Measurements from ENCODE around the gene NMB.

The NMB gene

DNA sequence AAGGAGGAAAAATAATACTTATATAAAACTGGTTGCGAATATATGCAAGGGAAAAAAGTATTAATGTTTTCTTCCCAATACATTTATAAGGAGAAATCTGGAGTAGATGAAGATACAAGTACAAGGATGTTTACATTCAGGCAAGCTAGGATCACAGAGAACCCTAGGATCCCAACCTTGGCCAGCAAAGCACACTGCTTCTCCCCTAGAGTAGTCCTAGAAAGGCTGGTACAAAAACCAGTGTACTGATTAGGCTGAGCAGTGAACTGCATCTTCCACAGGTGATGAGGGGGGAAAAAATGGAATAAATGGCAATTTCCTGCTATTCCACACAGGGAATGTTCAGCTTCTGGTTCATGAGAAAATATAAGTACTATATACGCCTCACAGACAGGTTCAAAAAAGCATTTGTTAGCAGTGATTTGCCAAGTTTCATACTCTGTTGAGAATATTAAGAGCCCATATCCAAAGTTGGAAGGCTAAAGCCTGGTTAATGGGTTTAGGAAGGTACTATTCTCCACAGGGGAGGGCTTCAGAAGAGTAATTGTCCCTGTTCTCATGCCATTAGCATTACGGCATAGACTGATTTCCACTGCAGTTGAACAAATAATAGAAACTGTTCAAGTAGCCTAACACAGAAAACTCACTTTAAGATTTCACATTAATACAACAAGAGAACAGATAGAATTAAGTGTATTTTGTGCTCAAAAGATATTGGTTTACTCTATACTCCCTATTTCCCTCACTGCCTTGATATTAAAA lies 10.4 kb upstream of the NMB start:
- H3K4me3 ChIP-seq: no peak overlapping the region
- no peak overlapping the region for H3K27ac ChIP-seq
- TF ChIP-seq, protein P1, sequence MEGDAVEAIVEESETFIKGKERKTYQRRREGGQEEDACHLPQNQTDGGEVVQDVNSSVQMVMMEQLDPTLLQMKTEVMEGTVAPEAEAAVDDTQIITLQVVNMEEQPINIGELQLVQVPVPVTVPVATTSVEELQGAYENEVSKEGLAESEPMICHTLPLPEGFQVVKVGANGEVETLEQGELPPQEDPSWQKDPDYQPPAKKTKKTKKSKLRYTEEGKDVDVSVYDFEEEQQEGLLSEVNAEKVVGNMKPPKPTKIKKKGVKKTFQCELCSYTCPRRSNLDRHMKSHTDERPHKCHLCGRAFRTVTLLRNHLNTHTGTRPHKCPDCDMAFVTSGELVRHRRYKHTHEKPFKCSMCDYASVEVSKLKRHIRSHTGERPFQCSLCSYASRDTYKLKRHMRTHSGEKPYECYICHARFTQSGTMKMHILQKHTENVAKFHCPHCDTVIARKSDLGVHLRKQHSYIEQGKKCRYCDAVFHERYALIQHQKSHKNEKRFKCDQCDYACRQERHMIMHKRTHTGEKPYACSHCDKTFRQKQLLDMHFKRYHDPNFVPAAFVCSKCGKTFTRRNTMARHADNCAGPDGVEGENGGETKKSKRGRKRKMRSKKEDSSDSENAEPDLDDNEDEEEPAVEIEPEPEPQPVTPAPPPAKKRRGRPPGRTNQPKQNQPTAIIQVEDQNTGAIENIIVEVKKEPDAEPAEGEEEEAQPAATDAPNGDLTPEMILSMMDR (IDR thresholded peaks at IDR 0.05): no peak
- DNase-seq (ENCODE audit: low spot score): no peak

DNA sequence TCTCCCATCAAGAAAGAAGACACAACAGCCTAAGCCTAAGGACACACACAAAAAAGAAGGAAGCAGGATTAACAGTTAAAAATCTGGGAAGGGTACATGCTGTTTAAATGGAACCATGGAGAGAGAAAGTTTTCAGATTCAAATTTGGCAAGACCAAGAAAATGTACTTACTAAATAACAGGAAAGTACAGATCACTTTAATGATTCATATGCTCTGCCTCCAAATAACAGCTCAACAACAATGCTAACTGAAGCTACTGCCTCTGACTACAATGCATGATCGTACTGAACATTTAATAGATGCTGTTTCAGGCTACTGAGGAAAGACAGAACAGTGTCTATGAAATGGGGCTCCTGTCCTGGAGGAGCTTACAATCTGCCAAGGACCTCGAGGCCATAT lies 8.4 kb upstream of the NMB start:
- Histone ChIP-seq H3K4me3 (no peak overlapping the region), H3K27ac (no peak overlapping the region)
- no peak for DNase-seq (ENCODE audit: low spot score)
- TF ChIP-seq, protein P1 (IDR thresholded peaks at IDR 0.05): no peak

DNA sequence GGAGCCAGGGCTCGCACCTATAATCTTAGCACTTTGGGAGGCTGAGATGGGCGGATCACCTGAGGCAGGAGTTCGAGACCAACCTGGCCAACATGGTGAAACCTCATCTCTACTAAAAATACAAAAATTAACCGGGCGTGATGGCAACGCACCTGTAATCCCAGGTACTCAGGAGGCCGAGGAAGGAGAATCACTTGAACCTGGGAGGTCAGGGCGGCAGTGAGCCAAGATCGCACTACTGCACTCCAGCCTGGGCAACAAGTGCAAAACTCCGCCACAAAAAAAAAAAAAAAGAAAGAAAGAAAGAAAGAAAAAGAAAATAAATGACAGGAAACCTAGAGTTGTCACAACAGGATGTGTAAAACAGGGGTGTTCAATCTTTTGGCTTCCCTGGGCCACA lies 3.0 kb upstream of the NMB start:
- TF ChIP-seq, protein P1 (IDR thresholded peaks at IDR 0.05): no peak
- H3K27ac ChIP-seq: no peak overlapping the region
- no peak for DNase-seq (ENCODE audit: low spot score)
- no peak overlapping the region for H3K4me3 ChIP-seq

DNA sequence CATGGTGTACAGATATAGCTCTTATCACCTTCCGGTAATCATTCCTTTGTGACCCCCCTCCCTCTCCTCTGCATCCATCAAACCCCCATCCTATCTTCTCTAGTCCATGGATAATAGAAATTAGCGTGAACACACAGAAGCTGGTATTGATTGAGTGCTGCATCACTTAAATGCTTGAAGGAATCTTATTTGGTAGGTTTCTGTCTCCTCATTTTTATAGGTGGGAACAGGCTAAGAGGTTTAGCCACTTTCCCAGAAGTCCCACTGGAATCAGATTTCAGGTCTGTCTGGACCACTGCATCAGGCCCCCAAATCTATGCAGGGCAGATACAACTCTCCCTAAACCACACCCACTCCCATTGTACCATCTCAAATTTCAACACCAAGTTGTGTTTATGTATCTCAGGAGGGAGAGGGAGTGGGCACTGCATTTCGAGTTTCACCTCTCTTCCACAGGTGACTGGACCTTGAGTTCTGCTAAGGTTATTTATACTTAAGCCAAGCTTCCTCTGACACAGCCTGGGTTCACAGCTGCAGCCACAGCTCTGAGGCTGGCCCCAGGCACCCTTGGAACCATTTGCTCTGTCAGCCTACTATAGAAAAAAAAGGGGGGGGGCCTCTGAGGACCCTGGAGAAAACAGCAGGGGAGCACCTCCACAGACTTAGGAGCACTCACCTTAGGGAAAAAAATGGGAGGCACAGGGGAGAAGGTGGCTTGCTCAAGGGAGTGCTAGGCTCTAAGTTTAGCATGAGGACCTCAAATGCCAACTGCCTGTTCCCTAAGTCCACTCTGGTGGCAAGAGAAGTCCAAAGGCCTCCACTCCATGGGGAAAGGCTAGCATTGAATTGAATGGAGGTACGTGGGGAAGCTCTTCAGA lies 2.1 kb upstream of the NMB start:
- DNase-seq (ENCODE audit: low spot score): no peak
- TF ChIP-seq, protein P1 (IDR thresholded peaks at IDR 0.05): no peak
- no peak overlapping the region for H3K4me3 ChIP-seq
- H3K27ac ChIP-seq: no peak overlapping the region

DNA sequence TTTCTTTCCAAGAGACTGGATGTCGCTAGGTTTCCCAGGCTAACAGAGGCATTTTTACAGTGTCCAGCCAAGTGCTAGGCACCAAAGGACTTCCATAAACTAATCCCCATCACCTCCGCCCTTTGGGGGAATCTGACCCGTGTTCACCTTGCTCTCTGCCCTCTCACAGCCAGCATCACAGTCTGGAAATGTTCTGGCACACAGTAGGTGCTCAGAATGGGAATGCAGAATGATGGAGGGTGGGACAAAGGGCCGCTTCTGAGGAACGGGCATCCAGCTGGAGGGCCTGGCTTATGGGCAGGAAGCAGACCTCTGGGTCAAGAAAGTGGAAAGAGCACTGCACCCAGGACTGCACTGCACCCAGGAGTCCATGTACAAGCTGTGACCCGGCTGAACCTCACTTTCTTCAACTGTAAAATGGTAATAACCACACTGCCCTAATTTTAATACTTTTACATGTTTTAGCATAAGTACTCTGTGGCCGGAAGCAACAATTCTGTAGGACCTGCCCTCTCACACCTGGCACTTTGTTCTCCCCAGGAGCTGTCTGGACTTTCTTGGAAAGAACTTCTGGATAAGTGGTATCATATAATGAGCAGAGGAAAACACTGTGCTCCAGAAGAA lies 901 bp upstream of the NMB start:
- peak overlapping the region; percentile 89 for H3K4me3 ChIP-seq
- peak overlapping the region; percentile 64 to 69 for H3K27ac ChIP-seq
- TF ChIP-seq, protein P1 (IDR thresholded peaks at IDR 0.05): no peak

DNA sequence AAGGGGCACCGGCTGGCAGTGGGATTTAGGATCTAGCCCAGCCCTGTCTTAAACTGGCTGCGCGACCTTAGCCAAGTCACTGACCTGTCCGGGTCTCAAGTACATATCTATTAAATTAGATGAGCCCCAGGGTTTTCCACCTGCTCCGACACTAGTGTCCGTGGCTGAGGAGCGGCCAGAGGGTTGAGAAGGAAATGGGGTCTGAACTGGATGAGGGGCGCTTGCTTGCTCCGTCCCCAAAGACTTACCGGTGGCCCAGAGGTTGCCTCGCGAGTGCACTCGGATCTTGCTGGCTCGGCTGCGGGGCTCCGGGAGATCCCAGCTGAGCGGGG lies 285 bp downstream of the NMB start:
- H3K27ac ChIP-seq: peak overlapping the region; percentile 64 to 94
- DNase-seq (ENCODE audit: low spot score): no peak
- TF ChIP-seq, protein P1 (IDR thresholded peaks at IDR 0.05): no peak
- H3K4me3 ChIP-seq: peak overlapping the region; percentile 89

More for the DNA sequence above, 901 bp upstream of the NMB start:
- no peak for DNase-seq (ENCODE audit: low spot score)
